ENCODE measurements around the gene EPG5. TPM values are rescaled to one million over a fixed set of nuclear protein-coding genes. Genes with fewer than 3 reads are reported as not detected.
"Not testable (repeated sequence)": the region's sequence is repeated elsewhere in the genome, so short reads cannot be mapped to it uniquely, and the experiment has no call there.

EPG5 gene
- 4.6 and 5.8 TPM in 2 replicates for total RNA-seq (2014; rRNA removed; shearing (Covaris generic))

GRCh38 chr18:45967007-45967706, at the start of gene EPG5:
Gene EPG5, minus strand, starts transcription at chr18:45967329. Its CDS starts 90 bp downstream, at chr18:45967239.
- in situ Hi-C loops (cut with HindIII; ENCODE audit: low sequenced_read_pairs): no loop called here
- peak; percentile 96 for DNase-seq (ENCODE audit: low spot score)

DNA sequence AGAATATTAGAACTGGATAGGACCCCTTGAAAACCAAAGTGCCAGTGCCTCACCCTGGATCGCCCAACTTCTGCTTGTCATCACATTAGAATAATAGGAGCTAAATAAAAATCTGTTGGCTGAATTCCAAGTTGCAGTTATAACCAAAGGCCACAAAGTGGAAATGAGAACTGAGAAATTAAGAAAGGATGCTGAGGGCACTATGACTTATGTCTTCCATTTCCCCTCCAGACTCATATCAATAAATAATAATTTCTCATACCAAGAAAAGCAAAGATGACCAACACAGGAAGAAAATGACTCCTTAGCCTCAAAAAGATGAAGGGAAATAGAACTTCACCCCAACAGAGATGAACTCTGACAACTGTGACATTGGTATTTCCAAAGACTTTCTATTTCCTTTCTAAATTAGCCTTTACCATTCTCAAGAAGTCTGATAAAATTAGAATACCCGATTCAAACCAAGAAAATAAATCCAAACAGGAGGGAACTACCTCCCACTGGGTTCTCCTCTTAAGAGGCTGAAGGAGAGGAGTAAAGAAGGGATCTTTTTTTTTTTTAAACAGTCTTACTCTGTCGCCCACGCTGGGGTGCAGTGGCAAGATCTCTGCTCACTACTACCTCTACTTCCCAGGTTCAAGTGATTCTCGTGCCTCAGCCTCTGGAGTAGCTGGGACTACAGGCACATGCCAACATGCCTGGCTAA, 46.5 kb upstream of the EPG5 start:
- in situ Hi-C loops (cut with HindIII; ENCODE audit: low sequenced_read_pairs): no loop called here
- no peak for DNase-seq (ENCODE audit: low spot score)

- in situ Hi-C loops (cut with HindIII; ENCODE audit: low sequenced_read_pairs): no loop called here
- no peak for DNase-seq (ENCODE audit: low spot score)
These were observed 43.5 kb upstream of the EPG5 start for GRCh38 chr18:46010676-46011075.

GRCh38 chr18:46010050-46010449, 42.9 kb upstream of the EPG5 start:
- in situ Hi-C loops (cut with HindIII; ENCODE audit: low sequenced_read_pairs): no loop called here
- no peak for DNase-seq (ENCODE audit: low spot score)

DNA sequence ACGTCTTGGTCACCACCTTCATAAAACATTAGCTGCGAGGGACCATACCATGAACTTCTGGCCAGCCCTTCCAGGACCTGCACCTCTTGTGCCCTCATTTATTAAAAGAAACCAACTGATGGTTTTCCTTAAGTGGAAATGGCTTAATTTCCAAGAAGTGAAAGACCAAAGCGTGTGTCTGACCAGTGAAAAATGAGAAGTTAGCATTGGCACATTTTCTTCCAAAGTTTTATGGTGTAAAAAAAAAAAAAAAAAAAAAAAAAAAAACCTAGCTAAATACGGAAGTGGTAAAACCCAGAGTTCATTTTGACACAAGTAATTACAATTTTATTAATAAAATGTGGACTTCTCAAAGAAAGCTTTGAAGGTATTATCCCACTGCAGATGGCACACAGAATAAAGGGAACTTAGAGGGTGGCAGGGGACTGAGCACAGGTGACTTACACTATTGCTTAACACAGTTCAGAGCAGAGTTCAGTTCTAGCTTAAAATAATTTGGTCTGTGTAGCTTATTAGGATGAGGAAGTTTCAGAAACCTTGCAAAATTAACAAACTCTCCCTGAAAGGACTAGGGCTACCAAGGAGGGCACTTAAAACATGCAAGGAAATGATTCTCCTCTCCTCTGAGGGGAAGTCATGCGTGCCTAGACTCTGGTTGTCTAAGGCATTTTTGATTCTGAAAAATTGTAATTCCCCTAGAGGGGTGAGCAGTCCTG, 42.2 kb upstream of the EPG5 start:
- in situ Hi-C loops (cut with HindIII; ENCODE audit: low sequenced_read_pairs): no loop called here
- DNase-seq (ENCODE audit: low spot score): no peak

DNA sequence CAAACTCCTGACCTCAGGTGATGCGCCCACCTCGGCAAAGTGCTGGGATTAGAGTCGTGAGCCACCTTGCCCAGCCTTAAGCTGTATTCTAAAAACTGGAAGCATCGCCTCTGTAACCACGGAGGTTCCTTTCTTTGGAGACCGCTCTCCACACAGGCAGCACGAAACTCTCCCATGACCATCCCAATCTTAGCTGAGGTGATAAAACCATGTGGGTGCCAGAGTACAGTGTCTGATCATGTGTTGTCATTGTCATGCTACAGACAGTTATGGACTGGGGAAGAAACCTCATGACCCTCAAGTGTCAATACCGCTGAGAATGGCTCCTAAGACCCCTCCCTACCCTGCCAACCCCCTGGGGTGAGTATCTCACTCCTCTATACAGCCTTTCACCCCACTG, 41.4 kb upstream of the EPG5 start:
- in situ Hi-C loops (cut with HindIII; ENCODE audit: low sequenced_read_pairs): no loop called here
- DNase-seq (ENCODE audit: low spot score): no peak

DNA sequence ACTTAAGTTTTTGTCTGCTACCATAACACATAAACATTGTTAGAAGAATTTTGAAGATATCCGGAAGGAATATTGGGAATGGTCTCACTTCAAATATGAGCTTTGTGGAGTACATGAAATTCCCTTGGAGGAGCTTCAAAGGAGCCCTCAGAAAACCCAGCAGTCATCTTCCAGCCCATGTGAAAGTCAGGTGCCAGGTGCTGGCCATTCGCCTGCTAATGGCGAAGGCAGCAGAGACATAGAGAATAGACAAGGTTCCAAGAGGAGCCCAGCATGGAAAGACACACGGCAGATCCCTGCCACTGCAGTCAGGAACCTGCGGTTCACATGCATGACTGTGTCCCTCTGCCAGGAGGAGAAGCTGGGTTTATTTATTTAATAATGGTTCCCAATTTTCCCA, 40.0 kb upstream of the EPG5 start:
- no peak for DNase-seq (ENCODE audit: low spot score)
- in situ Hi-C loops (cut with HindIII; ENCODE audit: low sequenced_read_pairs): no loop called here

GRCh38 chr18:46002934-46003333, 35.8 kb upstream of the EPG5 start:
- DNase-seq (ENCODE audit: low spot score): no peak
- in situ Hi-C loops (cut with HindIII; ENCODE audit: low sequenced_read_pairs): no loop called here

GRCh38 chr18:46001892-46002291, 34.8 kb upstream of the EPG5 start:
- DNase-seq (ENCODE audit: low spot score): no peak
- in situ Hi-C loops (cut with HindIII; ENCODE audit: low sequenced_read_pairs): no loop called here

- in situ Hi-C loops (cut with HindIII; ENCODE audit: low sequenced_read_pairs): no loop called here
These were observed 33.9 kb upstream of the EPG5 start for GRCh38 chr18:46001074-46001473.

DNA sequence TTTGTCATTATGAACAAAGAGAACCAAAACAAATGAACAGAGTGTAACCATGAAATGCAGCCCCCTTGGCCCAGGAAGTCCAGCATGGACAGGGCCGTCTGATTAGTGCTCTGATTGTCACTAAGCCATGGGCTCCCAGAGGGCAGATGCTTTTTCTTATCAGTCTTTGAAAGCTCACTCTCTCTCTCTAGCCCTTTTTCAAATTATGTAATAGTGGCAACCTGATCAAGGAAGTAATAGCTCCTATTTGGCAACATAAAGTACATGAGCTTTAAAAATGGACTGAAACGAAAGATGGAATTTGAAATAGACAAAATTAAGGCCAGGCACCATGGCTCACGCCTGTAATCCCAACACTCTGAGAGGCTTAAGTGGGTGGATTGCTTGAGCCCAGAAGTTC, 32.4 kb upstream of the EPG5 start:
- in situ Hi-C loops (cut with HindIII; ENCODE audit: low sequenced_read_pairs): no loop called here

More at GRCh38 chr18:46001074-46001473, 33.9 kb upstream of the EPG5 start:
- DNase-seq (ENCODE audit: low spot score): no peak

DNA sequence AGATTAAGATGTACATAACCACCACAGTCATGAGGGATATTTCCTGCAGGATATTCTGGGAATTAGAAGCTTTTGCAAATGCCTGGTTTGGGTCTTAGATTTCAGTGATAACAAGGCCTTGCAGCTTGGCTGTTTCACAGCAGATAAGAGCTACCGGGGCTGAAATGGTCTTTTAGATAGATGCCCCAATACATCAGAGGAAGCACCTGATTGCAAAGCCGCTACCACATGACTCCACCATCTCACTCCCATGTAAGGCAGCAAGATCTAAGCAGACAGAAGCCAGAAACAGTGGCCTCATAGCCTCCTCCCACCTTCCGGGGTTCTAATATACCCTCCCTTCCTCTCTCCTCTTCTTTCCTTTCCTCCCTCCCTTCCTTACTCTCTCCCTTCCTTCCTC, 31.1 kb upstream of the EPG5 start:
- in situ Hi-C loops (cut with HindIII; ENCODE audit: low sequenced_read_pairs): no loop called here
- DNase-seq (ENCODE audit: low spot score): no peak

More for the DNA sequence above, 32.4 kb upstream of the EPG5 start:
- DNase-seq (ENCODE audit: low spot score): no peak

DNA sequence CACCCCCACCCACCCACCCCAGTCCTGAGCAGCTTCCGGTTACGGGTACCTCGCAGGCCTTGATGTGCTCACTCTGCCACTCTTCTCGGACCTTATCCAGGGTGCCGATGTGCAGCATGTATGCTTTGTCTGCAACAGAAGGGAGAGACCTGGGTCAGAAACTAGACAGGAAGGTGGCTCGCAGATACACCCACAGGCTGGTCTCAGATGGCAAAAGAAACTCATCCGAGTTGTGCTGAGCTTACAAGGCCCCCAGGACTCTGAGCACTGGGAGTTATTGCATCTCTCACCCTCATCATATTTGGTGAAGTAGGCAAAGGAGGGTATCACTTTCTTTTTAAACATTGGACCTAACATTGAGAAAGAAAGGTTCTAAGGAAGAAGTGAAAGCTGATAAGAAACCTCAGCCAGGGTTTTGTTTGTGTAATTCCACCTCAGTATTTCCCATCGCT, 30.6 kb upstream of the EPG5 start:
- no peak for DNase-seq (ENCODE audit: low spot score)
- in situ Hi-C loops (cut with HindIII; ENCODE audit: low sequenced_read_pairs): no loop called here

DNA sequence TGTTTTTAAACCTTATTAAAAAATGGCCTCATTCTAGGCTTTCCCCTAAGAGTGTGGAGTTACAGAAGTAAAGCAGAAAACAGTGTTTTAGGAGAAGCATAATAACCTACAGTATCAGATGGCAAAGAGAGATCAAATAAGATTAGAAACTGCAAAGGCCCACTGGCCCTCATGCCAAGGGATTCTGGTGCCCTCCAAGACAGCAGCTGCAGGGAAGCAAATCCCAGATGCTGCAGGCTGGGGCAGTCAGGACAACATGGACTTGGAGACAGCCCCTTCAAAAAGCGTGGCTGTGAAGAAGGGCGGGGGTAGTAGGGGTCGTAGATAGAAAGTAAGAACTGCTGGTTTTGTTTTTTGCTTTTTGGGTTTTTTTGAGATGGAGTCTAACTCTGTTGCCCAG, 28.3 kb upstream of the EPG5 start:
- in situ Hi-C loops (cut with HindIII; ENCODE audit: low sequenced_read_pairs): no loop called here

DNA sequence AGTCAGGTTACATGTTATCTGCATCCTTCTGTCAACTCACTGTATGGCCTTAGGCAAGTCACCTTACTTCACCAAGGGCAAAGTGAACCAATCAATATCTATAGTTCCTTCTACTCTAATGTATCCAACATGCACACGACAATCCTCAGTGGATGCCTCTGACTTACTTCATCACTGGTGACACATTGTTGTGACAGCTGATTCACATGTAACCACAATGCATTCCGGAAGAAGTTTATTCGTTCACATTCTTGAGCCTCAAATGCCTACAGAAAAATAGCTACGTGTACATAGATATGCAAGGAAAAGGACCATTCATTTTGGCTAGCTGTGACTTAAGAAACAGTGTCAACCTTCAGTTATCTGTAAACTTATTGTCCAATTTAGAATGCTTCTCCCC, 26.3 kb upstream of the EPG5 start:
- in situ Hi-C loops (cut with HindIII; ENCODE audit: low sequenced_read_pairs): no loop called here
- DNase-seq (ENCODE audit: low spot score): no peak

More for the DNA sequence above, 28.3 kb upstream of the EPG5 start:
- DNase-seq (ENCODE audit: low spot score): no peak

DNA sequence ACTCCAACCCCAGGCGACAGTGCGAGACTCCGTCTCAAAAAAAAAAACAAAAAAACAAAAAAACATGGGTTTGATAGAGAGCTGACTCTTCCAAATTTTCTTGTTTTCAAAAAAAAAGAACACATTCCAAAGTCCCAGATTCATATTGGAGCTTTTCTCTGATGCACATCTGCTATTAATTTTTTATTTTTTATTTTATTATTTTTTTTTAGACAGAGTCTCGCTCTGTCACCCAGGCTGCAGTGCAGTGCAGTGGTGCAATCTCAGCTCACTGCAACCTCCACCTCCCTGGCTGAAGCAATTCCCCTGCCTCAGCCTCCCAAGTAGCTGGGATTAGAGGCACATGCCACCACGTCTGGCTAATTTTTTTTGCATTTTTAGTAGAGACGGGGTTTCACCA, 25.4 kb upstream of the EPG5 start:
- DNase-seq (ENCODE audit: low spot score); in situ Hi-C loops (cut with HindIII; ENCODE audit: low sequenced_read_pairs): not testable (repeated sequence)

DNA sequence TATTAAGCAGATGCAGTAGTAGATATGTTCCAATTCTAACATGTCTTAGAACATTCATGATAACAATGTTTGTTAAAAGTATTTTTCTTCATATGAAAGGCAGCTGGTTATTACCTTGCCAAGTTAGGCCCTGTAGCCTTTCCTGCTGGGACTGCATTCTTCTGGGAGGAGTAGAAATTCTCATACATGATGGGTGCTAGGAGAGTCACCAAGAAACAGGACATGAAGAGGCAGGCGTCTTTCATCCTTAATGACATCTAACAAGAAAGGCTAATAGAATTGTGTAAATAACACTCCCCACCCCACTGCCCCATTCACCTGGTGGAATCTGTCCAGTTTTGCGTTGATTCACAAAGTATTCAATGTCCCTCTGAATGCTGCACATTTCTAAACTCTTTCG, 24.7 kb upstream of the EPG5 start:
- in situ Hi-C loops (cut with HindIII; ENCODE audit: low sequenced_read_pairs): no loop called here
- DNase-seq (ENCODE audit: low spot score): no peak

- in situ Hi-C loops (cut with HindIII; ENCODE audit: low sequenced_read_pairs): no loop called here
- no peak for DNase-seq (ENCODE audit: low spot score)
These were observed 17.6 kb upstream of the EPG5 start for GRCh38 chr18:45984546-45985235.

GRCh38 chr18:45981821-45982220, 14.7 kb upstream of the EPG5 start:
- in situ Hi-C loops (cut with HindIII; ENCODE audit: low sequenced_read_pairs): no loop called here
- no peak for DNase-seq (ENCODE audit: low spot score)

DNA sequence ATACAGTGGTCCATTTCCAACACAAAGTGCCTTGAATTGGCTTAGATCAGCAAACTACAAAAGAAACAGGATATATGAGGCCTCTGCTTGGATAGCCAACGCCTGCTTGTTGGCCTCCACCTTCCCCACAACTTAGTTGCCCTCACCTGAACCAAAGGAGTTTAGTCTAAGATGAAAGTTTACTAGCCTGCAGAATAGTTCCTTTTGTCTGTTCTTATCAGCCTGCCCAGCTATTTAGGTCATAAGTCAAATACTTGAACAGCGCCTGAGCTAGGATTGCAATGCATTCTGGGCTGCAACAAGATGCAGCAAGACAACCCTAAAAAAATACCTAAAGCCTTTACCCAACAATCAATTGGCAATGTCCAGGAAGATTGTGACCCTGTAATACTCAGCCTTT, 13.1 kb upstream of the EPG5 start:
- in situ Hi-C loops (cut with HindIII; ENCODE audit: low sequenced_read_pairs): no loop called here
- no peak for DNase-seq (ENCODE audit: low spot score)

All from G401 (cell line).